OCI-LY3 (cell line): Measurements from ENCODE around the gene APELA.

ENCODE experiments used
- H2AFZ ChIP-seq: fragments of 200-600, 300-600 bp; shearing (Covaris generic); 2 replicates; pipeline ENCODE4 v1.6.0; 2014; ENCODE audit warnings: antibody characterized with exemption, low read depth, low read length
- H3K27ac ChIP-seq: fragments of 200-600, 300-600 bp; sonication (generic); 2 replicates; pipeline ENCODE4 v1.5.1; 2014; ENCODE audit warnings: mild to moderate bottlenecking, low read length, moderate library complexity, mixed read lengths
- H3K27me3 ChIP-seq: fragments of 200-600, 300-600 bp; sonication (generic); 2 replicates; pipeline ENCODE4 v1.6.1; 2014; ENCODE audit warnings: low read depth, low read length, mixed read lengths
- H3K36me3 ChIP-seq: fragments of 200-600, 300-600 bp; sonication (generic); replicated peaks from 2 replicates; pipeline ENCODE3; 2014; ENCODE audit warnings: low read depth, low read length, mixed read lengths
- H3K4me1 ChIP-seq: fragments of 300-600, 200-600 bp; sonication (generic); 2 replicates; pipeline ENCODE4 v1.6.1; 2014; ENCODE audit warnings: low read length, mixed read lengths
- H3K4me2 ChIP-seq: fragments of 200-600, 300-600 bp; sonication (generic); 2 replicates; pipeline ENCODE4 v1.6.1; 2014; ENCODE audit warnings: low read length, mixed read lengths
- H3K4me3 ChIP-seq: fragments of 300-600, 200-600 bp; sonication (generic); 2 replicates; pipeline ENCODE4 v1.5.1; 2014; ENCODE audit warnings: antibody characterized with exemption, mild to moderate bottlenecking, low read length, moderate library complexity
- H3K79me2 ChIP-seq: fragments of 300-600, 200-600 bp; shearing (Covaris generic); 2 replicates; pipeline ENCODE4 v1.6.1; 2014; ENCODE audit warnings: mild to moderate bottlenecking, low read length, mixed read lengths
- H3K9ac ChIP-seq: fragments of 300-600, 200-600 bp; shearing (Covaris generic); 2 replicates; pipeline ENCODE4 v1.6.0; 2014; ENCODE audit warnings: mild to moderate bottlenecking, low read length, moderate library complexity
- H3K9me3 ChIP-seq: fragments of 200-600, 300-600 bp; shearing (Covaris generic); 2 replicates; pipeline ENCODE4 v1.6.1; 2014; ENCODE audit warnings: low read length, mixed read lengths; ENCODE audit not compliant: insufficient read depth
- H4K20me1 ChIP-seq: fragments of 200-600, 300-600 bp; sonication (generic); 2 replicates; pipeline ENCODE4 v1.6.1; 2016; ENCODE audit warnings: low read length, mixed read lengths; ENCODE audit not compliant: insufficient read depth
- CTCF ChIP-seq: fragments of 200-600, 300-600 bp; sonication (generic); IDR thresholded peaks from 2 replicates; pipeline ENCODE4 v1.5.1; 2014; ENCODE audit warnings: antibody characterized with exemption, low read length, low read depth
- EZH2phosphoT487 ChIP-seq: fragments of 200-600 bp; shearing (Covaris generic); IDR thresholded peaks from 2 replicates; pipeline ENCODE4 v1.6.1; 2018; ENCODE audit warnings: antibody characterized with exemption, mixed run types, low read depth

Gene APELA

GRCh38 chr4:164847967-164848649 is 28.9 kb upstream of the APELA start:
- Histone ChIP-seq H3K27me3 (no peaks in the 10 kb centered on the region), H4K20me1 (no peaks in the 10 kb centered on the region), H3K4me2 (no peak overlapping the region), H2AFZ (no peak overlapping the region), H3K36me3 (no peaks in the 10 kb centered on the region), H3K9ac (no peak overlapping the region), H3K27ac (no peak overlapping the region), H3K79me2 (no peaks in the 10 kb centered on the region), H3K4me3 (no peak overlapping the region), H3K9me3 (no peaks in the 10 kb centered on the region), H3K4me1 (peaks cover 7% of the 10 kb centered on the region)
- no peak for TF ChIP-seq CTCF
- no peak for TF ChIP-seq EZH2phosphoT487

GRCh38 chr4:164856396-164856795 is 20.6 kb upstream of the APELA start:
- Histone ChIP-seq H3K4me3 (no peak overlapping the region), H2AFZ (no peak overlapping the region), H3K27me3 (no peaks in the 10 kb centered on the region), H3K9ac (no peak overlapping the region), H3K36me3 (no peaks in the 10 kb centered on the region), H3K9me3 (no peaks in the 10 kb centered on the region), H3K79me2 (no peaks in the 10 kb centered on the region), H4K20me1 (no peaks in the 10 kb centered on the region), H3K4me1 (no peaks in the 10 kb centered on the region), H3K4me2 (no peak overlapping the region), H3K27ac (no peak overlapping the region)
- TF ChIP-seq CTCF (no peak), EZH2phosphoT487 (no peak)

- Histone ChIP-seq H3K79me2 (no peaks in the 10 kb centered on the region), H3K9me3 (no peaks in the 10 kb centered on the region), H3K9ac (no peak overlapping the region), H4K20me1 (no peaks in the 10 kb centered on the region), H3K4me3 (no peak overlapping the region), H3K4me1 (no peaks in the 10 kb centered on the region), H2AFZ (no peak overlapping the region), H3K27ac (no peak overlapping the region), H3K4me2 (no peak overlapping the region), H3K36me3 (no peaks in the 10 kb centered on the region), H3K27me3 (no peaks in the 10 kb centered on the region)
- TF ChIP-seq EZH2phosphoT487 = no peak
- TF ChIP-seq CTCF = no peak
Measured at GRCh38 chr4:164866817-164867490, 10.0 kb upstream of the APELA start.

- no peak overlapping the region for H2AFZ ChIP-seq
- no peaks in the 10 kb centered on the region for H3K27me3 ChIP-seq
- TF ChIP-seq EZH2phosphoT487 (no peak), CTCF (no peak)
- no peaks in the 10 kb centered on the region for H3K9me3 ChIP-seq
- no peaks in the 10 kb centered on the region for H4K20me1 ChIP-seq
- H3K27ac ChIP-seq = no peak overlapping the region
- H3K9ac ChIP-seq = no peak overlapping the region
- no peak overlapping the region for H3K4me2 ChIP-seq
- no peak overlapping the region for H3K4me3 ChIP-seq
- no peaks in the 10 kb centered on the region for H3K36me3 ChIP-seq
- peaks cover 9% of the 10 kb centered on the region for H3K4me1 ChIP-seq
- no peaks in the 10 kb centered on the region for H3K79me2 ChIP-seq
Measured at GRCh38 chr4:164871673-164872072, 5.3 kb upstream of the APELA start.
